Activated CD4-positive, alpha-beta T cell treated with anti-CD3 and anti-CD28 coated beads, Interleukin-2, Interleukin-4, amounts not matched to agents 100 ng/mL and 50 ng/mL, durations not matched to agents 16 hours and 8 hours (primary cell): ENCODE data around the gene PLXNA1.

ENCODE experiments used
- DNase-seq: peaks from one replicate; pipeline ENCODE4 v3.0.0-alpha.2; 2020; ENCODE audit warnings: low spot score

Gene PLXNA1

GRCh38 chr3:126967386-126967785, 15.5 kb upstream of the PLXNA1 start:
- no peak for DNase-seq

- no peak for DNase-seq
Observed at GRCh38 chr3:126968391-126969390, 14.2 kb upstream of the PLXNA1 start.

- DNase-seq: no peak
Observed at GRCh38 chr3:126969586-126969985, 13.3 kb upstream of the PLXNA1 start.

- no peak for DNase-seq
Observed at GRCh38 chr3:126970101-126970500, 12.8 kb upstream of the PLXNA1 start.

- DNase-seq: no peak
Observed at GRCh38 chr3:126970921-126971320, 12.0 kb upstream of the PLXNA1 start.

- no peak for DNase-seq
Observed at GRCh38 chr3:126971891-126972351, 11.0 kb upstream of the PLXNA1 start.

- DNase-seq: no peak
Observed at GRCh38 chr3:126972866-126973265, 10.0 kb upstream of the PLXNA1 start.

GRCh38 chr3:126973814-126974213, 9.1 kb upstream of the PLXNA1 start:
- DNase-seq: no peak

GRCh38 chr3:126974756-126975155, 8.2 kb upstream of the PLXNA1 start:
- DNase-seq: no peak

GRCh38 chr3:126976906-126977305, 6.0 kb upstream of the PLXNA1 start:
- DNase-seq: no peak

- no peak for DNase-seq
Observed at GRCh38 chr3:126977821-126978220, 5.1 kb upstream of the PLXNA1 start.

GRCh38 chr3:126978291-126978690, 4.6 kb upstream of the PLXNA1 start:
- no peak for DNase-seq

- DNase-seq: no peak
Observed at GRCh38 chr3:126979046-126979628, 3.8 kb upstream of the PLXNA1 start.

- DNase-seq: no peak
Observed at GRCh38 chr3:126980266-126980811, 2.6 kb upstream of the PLXNA1 start.

- peak; percentile 46 for DNase-seq
Observed at GRCh38 chr3:126982126-126982470, 817 bp upstream of the PLXNA1 start.

GRCh38 chr3:126983276-126983652, 349 bp downstream of the PLXNA1 start:
- no peak for DNase-seq

- DNase-seq: peak; percentile 13
Observed at GRCh38 chr3:126983653-126984390, 907 bp downstream of the PLXNA1 start.

- DNase-seq: no peak
Observed at GRCh38 chr3:126984391-126985131, 1.6 kb downstream of the PLXNA1 start.

- no peak for DNase-seq
Observed at GRCh38 chr3:126985132-126985985, 2.4 kb downstream of the PLXNA1 start.

GRCh38 chr3:126986001-126986400, 3.1 kb downstream of the PLXNA1 start:
- no peak for DNase-seq

GRCh38 chr3:126987129-126987528, 4.2 kb downstream of the PLXNA1 start:
- no peak for DNase-seq
